GM23338 (cell line): ENCODE results near the gene TGFBR3. TPM values are rescaled to one million over a fixed set of nuclear protein-coding genes. Genes with fewer than 3 reads are reported as not detected.

Experiments used
- ATAC-seq: fragments of 200-7000 bp; cut with Tn5 transposase; 3 replicates; pipeline ENCODE4 v1.9.1; 2020
- DNase-seq: peaks from one replicate; pipeline ENCODE4 v3.0.0-alpha.2; 2015; ENCODE audit warnings: low spot score
- H2AFZ ChIP-seq: fragments of 200-600 bp; sonication (generic); 2 replicates; pipeline ENCODE4 v1.8.0; 2016; ENCODE audit warnings: antibody characterized with exemption, mild to moderate bottlenecking, moderate library complexity
- H3F3A ChIP-seq: fragments of 200-600 bp; sonication (generic); replicated peaks from 2 replicates; pipeline ENCODE4 v1.8.0; 2017; ENCODE audit warnings: antibody characterized with exemption, mixed run types, low read depth
- H3K27ac ChIP-seq: fragments of 200-600 bp; sonication (generic); 2 replicates; pipeline ENCODE4 v1.6.1; 2016; ENCODE audit warnings: low read depth
- H3K27me3 ChIP-seq: fragments of 200-600 bp; sonication (generic); 2 replicates; pipeline ENCODE4 v1.8.0; 2016; ENCODE audit warnings: mild to moderate bottlenecking, mixed run types, moderate library complexity; ENCODE audit not compliant: insufficient read depth
- H3K36me3 ChIP-seq: fragments of 200-600 bp; sonication (generic); 2 replicates; pipeline ENCODE4 v1.8.0; 2016; ENCODE audit warnings: mild to moderate bottlenecking; ENCODE audit not compliant: insufficient read depth
- H3K4me1 ChIP-seq: fragments of 200-600 bp; sonication (generic); 2 replicates; pipeline ENCODE4 v1.8.0; 2016; ENCODE audit warnings: mild to moderate bottlenecking, moderate library complexity; ENCODE audit not compliant: insufficient read depth
- H3K4me2 ChIP-seq: fragments of 200-600 bp; sonication (generic); 2 replicates; pipeline ENCODE4 v1.7.1; 2017; ENCODE audit warnings: mixed run types
- H3K4me3 ChIP-seq: fragments of 200-600 bp; sonication (generic); 2 replicates; pipeline ENCODE4 v1.6.1; 2016; ENCODE audit warnings: mixed run types
- H3K79me2 ChIP-seq: fragments of 200-600 bp; sonication (generic); replicated peaks from 2 replicates; pipeline ENCODE4 v1.8.0; 2017; ENCODE audit warnings: mild to moderate bottlenecking; ENCODE audit not compliant: insufficient read depth
- H3K9me2 ChIP-seq: fragments of 200-600 bp; sonication (generic); 2 replicates; pipeline ENCODE4 v1.8.0; 2017; ENCODE audit not compliant: insufficient read depth
- H4K20me1 ChIP-seq: fragments of 200-600 bp; sonication (generic); replicated peaks from 2 replicates; pipeline ENCODE4 v1.8.0; 2017; ENCODE audit warnings: mild to moderate bottlenecking; ENCODE audit not compliant: insufficient read depth
- H3K27ac Mint-ChIP-seq: 2 replicates; pipeline ENCODE4 v1.8.0; 2020; ENCODE audit warnings: inconsistent platforms, mild to moderate bottlenecking, moderate library complexity, mixed read lengths
- H3K27me3 Mint-ChIP-seq: 3 replicates; pipeline ENCODE4 v1.8.0; 2022; ENCODE audit warnings: low read depth, mild to moderate bottlenecking, moderate library complexity, mixed read lengths, inconsistent platforms; ENCODE audit not compliant: insufficient read depth, poor library complexity
- H3K36me3 Mint-ChIP-seq: 3 replicates; pipeline ENCODE4 v1.8.0; 2021; ENCODE audit warnings: low read depth, mild to moderate bottlenecking, inconsistent platforms, moderate library complexity, mixed read lengths
- H3K4me1 Mint-ChIP-seq: 3 replicates; pipeline ENCODE4 v1.8.0; 2020; ENCODE audit warnings: mild to moderate bottlenecking, inconsistent platforms, mixed read lengths
- H3K4me3 Mint-ChIP-seq: 3 replicates; pipeline ENCODE4 v1.8.0; 2021; ENCODE audit warnings: moderate library complexity, mild to moderate bottlenecking, inconsistent platforms, mixed read lengths
- H3K9me3 Mint-ChIP-seq: 3 replicates; pipeline ENCODE4 v1.8.0; 2020; ENCODE audit warnings: moderate library complexity, mild to moderate bottlenecking, inconsistent platforms, mixed read lengths
- CREB1 ChIP-seq: fragments of 250-450 bp; sonication (Bioruptor Pico); IDR thresholded peaks from 2 replicates; pipeline ENCODE4 v1.5.0; 2020; ENCODE audit warnings: low read depth, mild to moderate bottlenecking, moderate library complexity
- EZH2 ChIP-seq: fragments of 200-600 bp; sonication (generic); IDR thresholded peaks from one replicate; pipeline ENCODE4 v1.8.0; 2017; ENCODE audit warnings: antibody characterized with exemption, mild to moderate bottlenecking, low read depth; ENCODE audit not compliant: unreplicated experiment
- EZH2phosphoT487 ChIP-seq: fragments of 200-600 bp; sonication (generic); IDR thresholded peaks from one replicate; pipeline ENCODE4 v1.8.1; 2018; ENCODE audit warnings: antibody characterized with exemption; ENCODE audit not compliant: unreplicated experiment
- JUNB ChIP-seq: IDR thresholded peaks from one replicate; pipeline ENCODE4 v1.6.1; 2016; ENCODE audit warnings: antibody characterized with exemption; ENCODE audit not compliant: unreplicated experiment
- NANOG ChIP-seq: IDR thresholded peaks from 2 replicates; pipeline ENCODE4 v1.6.1; 2016; ENCODE audit warnings: antibody characterized with exemption, borderline replicate concordance
- POLR2AphosphoS5 ChIP-seq: IDR thresholded peaks from 2 replicates; pipeline ENCODE4 v1.6.1; 2016; ENCODE audit warnings: antibody characterized with exemption, low read depth
- STAT1 ChIP-seq: IDR thresholded peaks from one replicate; pipeline ENCODE4 v1.6.1; 2016; ENCODE audit warnings: antibody characterized with exemption; ENCODE audit not compliant: unreplicated experiment
- ZNF114 ChIP-seq: fragments of 250-450 bp; sonication (Bioruptor Pico); IDR thresholded peaks from 2 replicates; pipeline ENCODE4 v1.5.0; 2020; ENCODE audit warnings: mild to moderate bottlenecking, moderate library complexity
- ZNF331 ChIP-seq: fragments of 250-450 bp; sonication (Bioruptor Pico); IDR thresholded peaks from 2 replicates; pipeline ENCODE4 v1.5.0; 2020; ENCODE audit warnings: low read depth, mild to moderate bottlenecking, moderate library complexity
- polyA plus RNA-seq: library from polyadenylated mRNA; unstranded; fragments of >200 nt; fragmentation: Nextera tagmentation; extraction: Ambion mirVana; gene quantifications from 2 replicates; pipeline ENCODE4 v1.2.1, GENCODE V29; 2016
- total RNA-seq: library from RNA; depleted of rRNA; stranded (reverse); fragments of >200 nt; shearing (Covaris generic); gene quantifications from 2 replicates; pipeline ENCODE4 v1.2.3, GENCODE V29; 2014
- TF ChIP-seq, protein P1 (sequence below): IDR thresholded peaks from one replicate; pipeline ENCODE4 v1.6.1; 2018; ENCODE audit warnings: antibody characterized with exemption; ENCODE audit not compliant: unreplicated experiment
- TF ChIP-seq, protein P2 (sequence below): fragments of 250-450 bp; sonication (Bioruptor Pico); IDR thresholded peaks from 2 replicates; pipeline ENCODE4 v1.5.0; 2020; ENCODE audit warnings: mild to moderate bottlenecking, moderate library complexity
- TF ChIP-seq, protein P3 (sequence below), 2 experiments: fragments of 200-600 bp in 1 of 2; sonication (generic) in 1 of 2; conservative IDR thresholded peaks; 2 replicates each; pipeline versions ENCODE4 v1.5.1 to v1.6.1; 2016 to 2017; ENCODE audit warnings: antibody characterized with exemption in 2 of 2, low read depth in 2 of 2, mild to moderate bottlenecking in 2 of 2, moderate library complexity in 1 of 2
- TF ChIP-seq, protein P4 (sequence below): IDR thresholded peaks from 2 replicates; pipeline ENCODE4 v1.6.1; 2016; ENCODE audit warnings: antibody characterized with exemption

TGFBR3 gene
- total and polyA plus RNA-seq, 2 experiments from 2014 or later, result 1.7 to 2.9 TPM

DNA sequence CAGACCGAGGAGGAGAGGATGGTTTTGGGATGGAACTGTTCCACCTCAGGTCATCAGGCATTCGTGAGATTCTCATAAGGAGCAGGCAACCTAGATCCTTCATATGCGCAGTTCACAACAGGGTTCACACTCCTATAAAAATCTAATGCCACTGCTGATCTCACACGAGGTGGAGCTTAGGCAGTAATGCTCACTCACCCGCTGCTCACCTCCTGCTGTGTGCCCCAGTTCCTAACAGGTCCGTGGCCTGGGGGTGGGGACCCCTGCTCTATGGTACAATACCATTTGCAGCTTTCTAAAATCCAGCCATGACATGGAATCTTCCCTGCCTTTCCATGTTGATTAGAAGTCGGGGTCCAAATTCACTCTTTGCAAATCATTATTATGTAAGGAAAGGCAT is 72.1 kb downstream of the TGFBR3 start:
- Mint-ChIP-seq H3K27me3 (no peaks in the 10 kb centered on the region), H3K36me3 (no peaks in the 10 kb centered on the region), H3K27ac (no peak overlapping the region), H3K4me1 (peaks cover 25% of the 10 kb centered on the region; the same call in 2 of the 3 replicates), H3K4me3 (no peak overlapping the region), H3K9me3 (no peaks in the 10 kb centered on the region)
- no peaks in the 10 kb centered on the region for H3K27me3 ChIP-seq
- peaks cover 5% of the 10 kb centered on the region; the same call in 1 of the 2 replicates for H3K4me1 ChIP-seq
- no peaks in the 10 kb centered on the region for H3F3A ChIP-seq
- H3K9me2 ChIP-seq, result peaks cover 4% of the 10 kb centered on the region; the same call in 1 of the 2 replicates
- no peaks in the 10 kb centered on the region for H4K20me1 ChIP-seq
- ATAC-seq (no peak), DNase-seq (no peak)
- TF ChIP-seq POLR2AphosphoS5, result no peak
- TF ChIP-seq ZNF114, result no peak
- TF ChIP-seq, protein P1, sequence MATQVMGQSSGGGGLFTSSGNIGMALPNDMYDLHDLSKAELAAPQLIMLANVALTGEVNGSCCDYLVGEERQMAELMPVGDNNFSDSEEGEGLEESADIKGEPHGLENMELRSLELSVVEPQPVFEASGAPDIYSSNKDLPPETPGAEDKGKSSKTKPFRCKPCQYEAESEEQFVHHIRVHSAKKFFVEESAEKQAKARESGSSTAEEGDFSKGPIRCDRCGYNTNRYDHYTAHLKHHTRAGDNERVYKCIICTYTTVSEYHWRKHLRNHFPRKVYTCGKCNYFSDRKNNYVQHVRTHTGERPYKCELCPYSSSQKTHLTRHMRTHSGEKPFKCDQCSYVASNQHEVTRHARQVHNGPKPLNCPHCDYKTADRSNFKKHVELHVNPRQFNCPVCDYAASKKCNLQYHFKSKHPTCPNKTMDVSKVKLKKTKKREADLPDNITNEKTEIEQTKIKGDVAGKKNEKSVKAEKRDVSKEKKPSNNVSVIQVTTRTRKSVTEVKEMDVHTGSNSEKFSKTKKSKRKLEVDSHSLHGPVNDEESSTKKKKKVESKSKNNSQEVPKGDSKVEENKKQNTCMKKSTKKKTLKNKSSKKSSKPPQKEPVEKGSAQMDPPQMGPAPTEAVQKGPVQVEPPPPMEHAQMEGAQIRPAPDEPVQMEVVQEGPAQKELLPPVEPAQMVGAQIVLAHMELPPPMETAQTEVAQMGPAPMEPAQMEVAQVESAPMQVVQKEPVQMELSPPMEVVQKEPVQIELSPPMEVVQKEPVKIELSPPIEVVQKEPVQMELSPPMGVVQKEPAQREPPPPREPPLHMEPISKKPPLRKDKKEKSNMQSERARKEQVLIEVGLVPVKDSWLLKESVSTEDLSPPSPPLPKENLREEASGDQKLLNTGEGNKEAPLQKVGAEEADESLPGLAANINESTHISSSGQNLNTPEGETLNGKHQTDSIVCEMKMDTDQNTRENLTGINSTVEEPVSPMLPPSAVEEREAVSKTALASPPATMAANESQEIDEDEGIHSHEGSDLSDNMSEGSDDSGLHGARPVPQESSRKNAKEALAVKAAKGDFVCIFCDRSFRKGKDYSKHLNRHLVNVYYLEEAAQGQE, result no peak
- no peak for TF ChIP-seq ZNF331
- no peak for TF ChIP-seq EZH2phosphoT487
- no peak for TF ChIP-seq CREB1 (CRISPR knock-in tag)
- no peak for TF ChIP-seq STAT1
- TF ChIP-seq, protein P2, sequence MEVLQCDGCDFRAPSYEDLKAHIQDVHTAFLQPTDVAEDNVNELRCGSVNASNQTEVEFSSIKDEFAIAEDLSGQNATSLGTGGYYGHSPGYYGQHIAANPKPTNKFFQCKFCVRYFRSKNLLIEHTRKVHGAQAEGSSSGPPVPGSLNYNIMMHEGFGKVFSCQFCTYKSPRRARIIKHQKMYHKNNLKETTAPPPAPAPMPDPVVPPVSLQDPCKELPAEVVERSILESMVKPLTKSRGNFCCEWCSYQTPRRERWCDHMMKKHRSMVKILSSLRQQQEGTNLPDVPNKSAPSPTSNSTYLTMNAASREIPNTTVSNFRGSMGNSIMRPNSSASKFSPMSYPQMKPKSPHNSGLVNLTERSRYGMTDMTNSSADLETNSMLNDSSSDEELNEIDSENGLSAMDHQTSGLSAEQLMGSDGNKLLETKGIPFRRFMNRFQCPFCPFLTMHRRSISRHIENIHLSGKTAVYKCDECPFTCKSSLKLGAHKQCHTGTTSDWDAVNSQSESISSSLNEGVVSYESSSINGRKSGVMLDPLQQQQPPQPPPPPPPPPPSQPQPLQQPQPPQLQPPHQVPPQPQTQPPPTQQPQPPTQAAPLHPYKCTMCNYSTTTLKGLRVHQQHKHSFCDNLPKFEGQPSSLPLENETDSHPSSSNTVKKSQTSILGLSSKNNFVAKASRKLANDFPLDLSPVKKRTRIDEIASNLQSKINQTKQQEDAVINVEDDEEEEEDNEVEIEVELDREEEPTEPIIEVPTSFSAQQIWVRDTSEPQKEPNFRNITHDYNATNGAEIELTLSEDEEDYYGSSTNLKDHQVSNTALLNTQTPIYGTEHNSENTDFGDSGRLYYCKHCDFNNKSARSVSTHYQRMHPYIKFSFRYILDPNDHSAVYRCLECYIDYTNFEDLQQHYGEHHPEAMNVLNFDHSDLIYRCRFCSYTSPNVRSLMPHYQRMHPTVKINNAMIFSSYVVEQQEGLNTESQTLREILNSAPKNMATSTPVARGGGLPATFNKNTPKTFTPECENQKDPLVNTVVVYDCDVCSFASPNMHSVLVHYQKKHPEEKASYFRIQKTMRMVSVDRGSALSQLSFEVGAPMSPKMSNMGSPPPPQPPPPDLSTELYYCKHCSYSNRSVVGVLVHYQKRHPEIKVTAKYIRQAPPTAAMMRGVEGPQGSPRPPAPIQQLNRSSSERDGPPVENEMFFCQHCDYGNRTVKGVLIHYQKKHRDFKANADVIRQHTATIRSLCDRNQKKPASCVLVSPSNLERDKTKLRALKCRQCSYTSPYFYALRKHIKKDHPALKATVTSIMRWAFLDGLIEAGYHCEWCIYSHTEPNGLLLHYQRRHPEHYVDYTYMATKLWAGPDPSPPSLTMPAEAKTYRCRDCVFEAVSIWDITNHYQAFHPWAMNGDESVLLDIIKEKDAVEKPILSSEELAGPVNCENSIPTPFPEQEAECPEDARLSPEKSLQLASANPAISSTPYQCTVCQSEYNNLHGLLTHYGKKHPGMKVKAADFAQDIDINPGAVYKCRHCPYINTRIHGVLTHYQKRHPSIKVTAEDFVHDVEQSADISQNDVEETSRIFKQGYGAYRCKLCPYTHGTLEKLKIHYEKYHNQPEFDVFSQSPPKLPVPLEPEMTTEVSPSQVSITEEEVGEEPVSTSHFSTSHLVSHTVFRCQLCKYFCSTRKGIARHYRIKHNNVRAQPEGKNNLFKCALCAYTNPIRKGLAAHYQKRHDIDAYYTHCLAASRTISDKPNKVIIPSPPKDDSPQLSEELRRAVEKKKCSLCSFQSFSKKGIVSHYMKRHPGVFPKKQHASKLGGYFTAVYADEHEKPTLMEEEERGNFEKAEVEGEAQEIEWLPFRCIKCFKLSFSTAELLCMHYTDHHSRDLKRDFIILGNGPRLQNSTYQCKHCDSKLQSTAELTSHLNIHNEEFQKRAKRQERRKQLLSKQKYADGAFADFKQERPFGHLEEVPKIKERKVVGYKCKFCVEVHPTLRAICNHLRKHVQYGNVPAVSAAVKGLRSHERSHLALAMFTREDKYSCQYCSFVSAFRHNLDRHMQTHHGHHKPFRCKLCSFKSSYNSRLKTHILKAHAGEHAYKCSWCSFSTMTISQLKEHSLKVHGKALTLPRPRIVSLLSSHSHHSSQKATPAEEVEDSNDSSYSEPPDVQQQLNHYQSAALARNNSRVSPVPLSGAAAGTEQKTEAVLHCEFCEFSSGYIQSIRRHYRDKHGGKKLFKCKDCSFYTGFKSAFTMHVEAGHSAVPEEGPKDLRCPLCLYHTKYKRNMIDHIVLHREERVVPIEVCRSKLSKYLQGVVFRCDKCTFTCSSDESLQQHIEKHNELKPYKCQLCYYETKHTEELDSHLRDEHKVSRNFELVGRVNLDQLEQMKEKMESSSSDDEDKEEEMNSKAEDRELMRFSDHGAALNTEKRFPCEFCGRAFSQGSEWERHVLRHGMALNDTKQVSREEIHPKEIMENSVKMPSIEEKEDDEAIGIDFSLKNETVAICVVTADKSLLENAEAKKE (CRISPR knock-in tag), result no peak
- TF ChIP-seq, protein P3, sequence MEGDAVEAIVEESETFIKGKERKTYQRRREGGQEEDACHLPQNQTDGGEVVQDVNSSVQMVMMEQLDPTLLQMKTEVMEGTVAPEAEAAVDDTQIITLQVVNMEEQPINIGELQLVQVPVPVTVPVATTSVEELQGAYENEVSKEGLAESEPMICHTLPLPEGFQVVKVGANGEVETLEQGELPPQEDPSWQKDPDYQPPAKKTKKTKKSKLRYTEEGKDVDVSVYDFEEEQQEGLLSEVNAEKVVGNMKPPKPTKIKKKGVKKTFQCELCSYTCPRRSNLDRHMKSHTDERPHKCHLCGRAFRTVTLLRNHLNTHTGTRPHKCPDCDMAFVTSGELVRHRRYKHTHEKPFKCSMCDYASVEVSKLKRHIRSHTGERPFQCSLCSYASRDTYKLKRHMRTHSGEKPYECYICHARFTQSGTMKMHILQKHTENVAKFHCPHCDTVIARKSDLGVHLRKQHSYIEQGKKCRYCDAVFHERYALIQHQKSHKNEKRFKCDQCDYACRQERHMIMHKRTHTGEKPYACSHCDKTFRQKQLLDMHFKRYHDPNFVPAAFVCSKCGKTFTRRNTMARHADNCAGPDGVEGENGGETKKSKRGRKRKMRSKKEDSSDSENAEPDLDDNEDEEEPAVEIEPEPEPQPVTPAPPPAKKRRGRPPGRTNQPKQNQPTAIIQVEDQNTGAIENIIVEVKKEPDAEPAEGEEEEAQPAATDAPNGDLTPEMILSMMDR (conservative IDR thresholded peaks at IDR 0.05; ENCODE audit: low read depth in 2 of 2), result no peak
- no peak for TF ChIP-seq EZH2
- no peak for TF ChIP-seq NANOG
- no peak for TF ChIP-seq JUNB
- TF ChIP-seq, protein P4, sequence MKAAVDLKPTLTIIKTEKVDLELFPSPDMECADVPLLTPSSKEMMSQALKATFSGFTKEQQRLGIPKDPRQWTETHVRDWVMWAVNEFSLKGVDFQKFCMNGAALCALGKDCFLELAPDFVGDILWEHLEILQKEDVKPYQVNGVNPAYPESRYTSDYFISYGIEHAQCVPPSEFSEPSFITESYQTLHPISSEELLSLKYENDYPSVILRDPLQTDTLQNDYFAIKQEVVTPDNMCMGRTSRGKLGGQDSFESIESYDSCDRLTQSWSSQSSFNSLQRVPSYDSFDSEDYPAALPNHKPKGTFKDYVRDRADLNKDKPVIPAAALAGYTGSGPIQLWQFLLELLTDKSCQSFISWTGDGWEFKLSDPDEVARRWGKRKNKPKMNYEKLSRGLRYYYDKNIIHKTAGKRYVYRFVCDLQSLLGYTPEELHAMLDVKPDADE, result no peak
- H3K36me3 ChIP-seq, result no peaks in the 10 kb centered on the region
- H3K27ac ChIP-seq, result no peak overlapping the region
- no peaks in the 10 kb centered on the region for H3K79me2 ChIP-seq
- no peak overlapping the region for H3K4me2 ChIP-seq
- H3K4me3 ChIP-seq, result no peak overlapping the region
- H2AFZ ChIP-seq, result no peak overlapping the region
